H1 (cell line): ENCODE measurements around the gene C5AR1. TPM values are rescaled to one million over a fixed set of nuclear protein-coding genes. Genes with fewer than 3 reads are reported as not detected.

Experiments
- CBX8 ChIP-seq: fragments of 300-800, 300-1000 bp; sonication (generic); IDR thresholded peaks from 2 replicates; pipeline ENCODE4 v1.7.1; 2016; ENCODE audit warnings: low read depth, low read length, borderline replicate concordance
- CEBPB ChIP-seq: IDR thresholded peaks from 2 replicates; pipeline ENCODE4 v1.6.1; 2012; ENCODE audit warnings: low read depth, low read length
- FOSL1 ChIP-seq: IDR thresholded peaks from 2 replicates; pipeline ENCODE4 v1.6.1; 2011; ENCODE audit warnings: mild to moderate bottlenecking, low read depth, low read length, moderate library complexity; ENCODE audit not compliant: insufficient read depth
- POLR2AphosphoS5 ChIP-seq: IDR thresholded peaks from 2 replicates; pipeline ENCODE4 v1.6.1; 2011; ENCODE audit warnings: low read depth, low read length
- POU5F1 ChIP-seq: IDR thresholded peaks from 2 replicates; pipeline ENCODE4 v1.6.1; 2011; ENCODE audit warnings: low read depth, mild to moderate bottlenecking, low read length, moderate library complexity
- RBBP5 ChIP-seq: IDR thresholded peaks from 2 replicates; pipeline ENCODE4 v1.7.1; 2012; ENCODE audit warnings: low read depth, mild to moderate bottlenecking, inconsistent platforms, low read length, moderate library complexity, borderline replicate concordance
- TCF12 ChIP-seq: IDR thresholded peaks from 2 replicates; pipeline ENCODE4 v1.6.1; 2011; ENCODE audit warnings: low read depth, mild to moderate bottlenecking, low read length
- polyA plus RNA-seq, 7 experiments: library from polyadenylated mRNA; depleted of rRNA in 3 of 7; stranded (reverse) in 5 of 7; unstranded in 2 of 7; fragments of >200 nt in 5 of 7; fragments of 200-250 nt in 2 of 7; gene quantifications; 1 replicate in 5 of 7; 2 replicates in 1 of 7; 4 replicates in 1 of 7; pipeline versions ENCODE4 v1.2.1 to v1.2.3, GENCODE V29; 2011 to 2013; ENCODE audit warnings: missing spikeins in 2 of 7, mixed read lengths in 2 of 7
- total RNA-seq: library from RNA; stranded (reverse); fragmentation: NEBNext Ultra II Directional; extraction: Animal tissue kit (Norgen Biotek cat#: 25700); gene quantifications from 2 replicates; pipeline ENCODE4 v1.2.1, GENCODE V29; 2021

The C5AR1 gene
- total and polyA plus RNA-seq, 2 of the 8 experiments (the other 6 are each of a cell fraction or from before 2014, with no cell fraction given): 0.20 TPM; not detected in 1

DNA sequence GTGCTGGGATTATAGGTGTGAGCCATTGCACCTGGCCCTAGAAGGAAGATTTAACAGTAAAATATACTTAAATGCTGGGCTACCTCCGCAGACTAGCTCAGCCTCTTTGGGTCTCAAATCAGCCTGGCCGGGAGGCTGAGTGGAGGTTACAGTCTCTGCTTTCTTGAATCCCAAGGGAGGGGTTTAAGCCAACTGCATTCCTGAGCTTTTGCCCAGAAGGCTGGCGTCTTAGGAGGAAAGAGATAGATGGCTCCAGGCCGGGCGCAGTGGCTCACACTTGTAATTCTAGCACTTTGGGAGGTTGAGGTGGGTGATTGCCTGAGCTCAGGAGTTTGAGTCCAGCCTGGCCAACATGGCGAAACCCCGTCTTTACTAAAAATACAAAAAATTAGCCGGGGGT is 623 bp upstream of the C5AR1 start (continued):
- no peak for TF ChIP-seq CBX8
- TF ChIP-seq POLR2AphosphoS5: no peak
- TF ChIP-seq FOSL1: no peak
- no peak for TF ChIP-seq TCF12
- no peak for TF ChIP-seq CEBPB
- TF ChIP-seq POU5F1: no peak
- no peak for TF ChIP-seq RBBP5
